ENCODE data around the gene FGG. TPM values are rescaled to one million over a fixed set of nuclear protein-coding genes. Genes with fewer than 3 reads are reported as not detected.

FGG gene
- total and polyA plus RNA-seq, 2 experiments from 2014 or later = 1,415 to 1,531 TPM

DNA sequence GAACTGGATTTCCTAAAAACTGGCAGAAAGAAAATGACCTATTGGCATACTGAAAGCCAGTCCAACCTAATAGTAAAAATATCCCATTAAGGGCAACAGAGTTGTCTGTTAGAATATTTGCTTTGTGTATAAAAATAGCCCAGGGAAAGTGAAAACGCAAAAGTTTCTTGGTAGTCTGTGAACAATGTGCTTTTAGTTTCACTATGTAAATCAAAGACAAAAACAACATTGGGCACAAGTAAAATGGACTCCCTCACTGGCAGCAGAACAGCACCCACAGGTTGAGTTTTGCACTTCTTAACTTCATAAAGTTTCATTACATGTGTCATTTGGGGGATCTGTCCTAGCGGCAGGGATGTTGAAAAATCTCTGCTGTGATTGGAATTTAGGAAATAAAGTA, 4.3 kb upstream of the FGG start:
- peak overlapping the region; percentile 10 for H3K27ac ChIP-seq
- H4K20me1 ChIP-seq (ENCODE audit: insufficient read depth, poor library complexity, severe bottlenecking) = no peaks in the 10 kb centered on the region
- 75% methylated on average over 2 of the region's 2 CpGs for WGBS (ENCODE audit: low lambda C conversion rate, missing lambda C conversion rate)

DNA sequence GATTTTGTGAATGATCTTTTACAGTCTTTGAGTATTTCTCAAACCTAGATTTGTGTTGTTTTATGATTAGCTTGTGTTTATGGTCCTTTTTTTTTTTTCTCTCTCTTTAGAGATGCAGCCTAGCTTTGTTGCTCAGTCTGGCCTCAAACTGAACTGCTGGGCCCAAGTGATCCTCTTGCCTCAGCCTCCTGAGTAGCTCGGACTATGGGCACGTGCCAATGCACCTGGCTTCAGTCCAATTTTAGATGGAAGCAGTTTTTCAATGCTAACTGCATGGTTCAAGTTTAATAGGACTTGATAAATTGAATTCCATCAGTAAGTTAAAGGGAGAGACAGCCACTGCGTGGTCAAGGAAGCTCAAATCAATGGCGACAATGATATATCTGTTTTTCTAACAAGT, 3.8 kb upstream of the FGG start:
- Histone ChIP-seq H4K20me1 (ENCODE audit: insufficient read depth, poor library complexity, severe bottlenecking) (no peaks in the 10 kb centered on the region), H3K4me2 (peak overlapping the region; percentile 55), H3K79me2 (peaks cover 6% of the 10 kb centered on the region), H3K36me3 (replicated peaks; ENCODE audit: insufficient read depth, low read depth) (no peaks in the 10 kb centered on the region), H3K9me3 (ENCODE audit: low read depth) (no peaks in the 10 kb centered on the region), H3K27me3 (no peaks in the 10 kb centered on the region), H2AFZ (no peak overlapping the region), H3K4me1 (ENCODE audit: insufficient read depth) (peaks cover 12% of the 10 kb centered on the region), H3K27ac (peak overlapping the region; percentile 10), H3K4me3 (no peak overlapping the region), H3K9me2 (replicated peaks; ENCODE audit: insufficient read depth) (no peaks in the 10 kb centered on the region)
- TF ChIP-seq, protein P1, sequence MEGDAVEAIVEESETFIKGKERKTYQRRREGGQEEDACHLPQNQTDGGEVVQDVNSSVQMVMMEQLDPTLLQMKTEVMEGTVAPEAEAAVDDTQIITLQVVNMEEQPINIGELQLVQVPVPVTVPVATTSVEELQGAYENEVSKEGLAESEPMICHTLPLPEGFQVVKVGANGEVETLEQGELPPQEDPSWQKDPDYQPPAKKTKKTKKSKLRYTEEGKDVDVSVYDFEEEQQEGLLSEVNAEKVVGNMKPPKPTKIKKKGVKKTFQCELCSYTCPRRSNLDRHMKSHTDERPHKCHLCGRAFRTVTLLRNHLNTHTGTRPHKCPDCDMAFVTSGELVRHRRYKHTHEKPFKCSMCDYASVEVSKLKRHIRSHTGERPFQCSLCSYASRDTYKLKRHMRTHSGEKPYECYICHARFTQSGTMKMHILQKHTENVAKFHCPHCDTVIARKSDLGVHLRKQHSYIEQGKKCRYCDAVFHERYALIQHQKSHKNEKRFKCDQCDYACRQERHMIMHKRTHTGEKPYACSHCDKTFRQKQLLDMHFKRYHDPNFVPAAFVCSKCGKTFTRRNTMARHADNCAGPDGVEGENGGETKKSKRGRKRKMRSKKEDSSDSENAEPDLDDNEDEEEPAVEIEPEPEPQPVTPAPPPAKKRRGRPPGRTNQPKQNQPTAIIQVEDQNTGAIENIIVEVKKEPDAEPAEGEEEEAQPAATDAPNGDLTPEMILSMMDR (IDR thresholded peaks at IDR 0.05; ENCODE audit: poor library complexity) = no peak
- TF ChIP-seq EZH2phosphoT487 (IDR thresholded peaks at IDR 0.05; ENCODE audit: low read depth, severe bottlenecking, unreplicated experiment) = no peak
- WGBS (ENCODE audit: low lambda C conversion rate, missing lambda C conversion rate) = 85% methylated on average over 4 of the region's 4 CpGs
- DNase-seq (ENCODE audit: low spot score) = no peak

More for the DNA sequence above, 4.3 kb upstream of the FGG start:
- Histone ChIP-seq H3K4me1 (ENCODE audit: insufficient read depth) (peaks cover 12% of the 10 kb centered on the region), H3K27me3 (no peaks in the 10 kb centered on the region), H3K36me3 (replicated peaks; ENCODE audit: insufficient read depth, low read depth) (no peaks in the 10 kb centered on the region), H3K9me3 (ENCODE audit: low read depth) (no peaks in the 10 kb centered on the region), H3K79me2 (peaks cover 1% of the 10 kb centered on the region), H2AFZ (no peak overlapping the region), H3K4me2 (peak overlapping the region; percentile 55), H3K9me2 (replicated peaks; ENCODE audit: insufficient read depth) (no peaks in the 10 kb centered on the region), H3K4me3 (no peak overlapping the region)
- no peak for DNase-seq (ENCODE audit: low spot score)
- TF ChIP-seq, protein P1 (IDR thresholded peaks at IDR 0.05; ENCODE audit: poor library complexity) = no peak

DNA sequence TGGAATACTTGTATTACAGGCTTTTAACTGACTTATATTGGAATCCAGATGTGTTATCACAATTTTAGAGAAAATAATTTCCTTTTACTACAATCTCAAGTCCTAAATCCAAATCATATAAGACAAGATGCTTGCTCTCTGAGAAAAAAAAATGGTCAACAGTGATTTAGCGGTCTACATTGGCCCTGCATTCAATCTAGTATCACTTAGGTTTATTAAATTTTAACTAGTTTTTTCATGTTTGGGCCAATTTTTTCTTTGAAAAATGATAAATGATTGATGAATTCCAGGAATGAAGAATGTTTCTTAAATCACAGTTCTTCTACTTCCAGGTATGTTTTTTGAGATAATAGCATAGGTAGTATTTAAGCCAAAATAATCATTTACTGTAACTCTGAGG, 2.8 kb upstream of the FGG start:
- Histone ChIP-seq H4K20me1 (ENCODE audit: insufficient read depth, poor library complexity, severe bottlenecking) (no peaks in the 10 kb centered on the region), H3K4me2 (no peak overlapping the region), H3K27ac (no peak overlapping the region), H3K4me3 (no peak overlapping the region), H3K27me3 (no peaks in the 10 kb centered on the region), H3K9me2 (replicated peaks; ENCODE audit: insufficient read depth) (no peaks in the 10 kb centered on the region), H2AFZ (no peak overlapping the region), H3K9me3 (ENCODE audit: low read depth) (no peaks in the 10 kb centered on the region), H3K79me2 (peaks cover 17% of the 10 kb centered on the region), H3K36me3 (replicated peaks; ENCODE audit: insufficient read depth, low read depth) (no peaks in the 10 kb centered on the region), H3K4me1 (ENCODE audit: insufficient read depth) (peaks cover 12% of the 10 kb centered on the region)
- no peak for TF ChIP-seq EZH2 (IDR thresholded peaks at IDR 0.05; ENCODE audit: borderline replicate concordance)
- TF ChIP-seq, protein P1 (IDR thresholded peaks at IDR 0.05; ENCODE audit: poor library complexity) = no peak
- no peak for TF ChIP-seq EZH2phosphoT487 (IDR thresholded peaks at IDR 0.05; ENCODE audit: low read depth, severe bottlenecking, unreplicated experiment)
- WGBS (ENCODE audit: low lambda C conversion rate, missing lambda C conversion rate) = 57% methylated on average over 1 of the region's 1 CpG
- DNase-seq (ENCODE audit: low spot score) = no peak

DNA sequence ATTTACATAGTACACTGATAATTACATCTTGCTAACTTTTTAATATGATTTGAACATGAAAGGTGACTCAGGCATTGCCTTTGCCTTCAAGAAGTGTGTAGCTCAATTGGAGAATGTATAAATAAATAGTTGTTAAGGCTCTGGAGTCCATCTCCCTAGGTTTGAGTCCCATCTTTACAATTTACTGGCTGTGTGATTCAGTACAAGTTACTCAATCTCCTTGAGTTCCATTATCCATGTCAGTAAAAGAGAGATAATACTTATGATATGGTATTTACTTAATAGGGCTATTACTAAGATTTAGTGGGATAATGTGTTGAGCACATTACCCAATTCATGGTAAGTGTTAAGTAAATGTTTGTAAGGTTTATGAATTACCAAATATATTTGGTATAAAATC, 1.9 kb upstream of the FGG start:
- no peak for DNase-seq (ENCODE audit: low spot score)
- no peaks in the 10 kb centered on the region for H3K27me3 ChIP-seq
- H3K4me1 ChIP-seq (ENCODE audit: insufficient read depth) = peaks cover 12% of the 10 kb centered on the region
- no peak overlapping the region for H3K4me2 ChIP-seq
- H4K20me1 ChIP-seq (ENCODE audit: insufficient read depth, poor library complexity, severe bottlenecking) = no peaks in the 10 kb centered on the region
- no peak overlapping the region for H3K4me3 ChIP-seq
- peaks cover 21% of the 10 kb centered on the region for H3K79me2 ChIP-seq
- no peaks in the 10 kb centered on the region for H3K9me2 ChIP-seq (replicated peaks; ENCODE audit: insufficient read depth)
- no peak overlapping the region for H3K27ac ChIP-seq
- H3K9me3 ChIP-seq (ENCODE audit: low read depth) = no peaks in the 10 kb centered on the region
- no peaks in the 10 kb centered on the region for H3K36me3 ChIP-seq (replicated peaks; ENCODE audit: insufficient read depth, low read depth)
- TF ChIP-seq EZH2 (IDR thresholded peaks at IDR 0.05; ENCODE audit: borderline replicate concordance) = no peak
- TF ChIP-seq, protein P1 (IDR thresholded peaks at IDR 0.05; ENCODE audit: poor library complexity) = no peak
- TF ChIP-seq EZH2phosphoT487 (IDR thresholded peaks at IDR 0.05; ENCODE audit: low read depth, severe bottlenecking, unreplicated experiment) = no peak
- no peak overlapping the region for H2AFZ ChIP-seq
